CD8-positive, alpha-beta memory T cell (primary cell): ENCODE data around the gene TMEM143. TPM values are rescaled to one million over a fixed set of nuclear protein-coding genes. Genes with fewer than 3 reads are reported as not detected.
"Not testable (repeated sequence)": the region's sequence is repeated elsewhere in the genome, so short reads cannot be mapped to it uniquely, and the experiment has no call there.

ENCODE experiments used
- CTCF ChIA-PET: fragments of 350-600 bp; sonication (Branson Sonifier 250); formaldehyde crosslinking; loops from one replicate; lab custom pipeline; 2021; ENCODE audit warnings: antibody characterized with exemption; lab: Charles Lee
- POLR2A ChIA-PET: fragments of 350-600 bp; sonication (Branson Sonifier 250); formaldehyde crosslinking; loops from one replicate; lab custom pipeline; 2021; ENCODE audit warnings: antibody characterized with exemption; lab: Charles Lee
- DNase-seq, 5 donors: peaks; one replicate each; pipeline versions ENCODE4 v3.0.0 to v3.0.0-alpha.2; 2020 to 2022; ENCODE audit warnings: mixed read lengths in 1 of 5
- H3K27ac ChIP-seq: one replicate; pipeline ENCODE4 v1.7.0; 2013; ENCODE audit warnings: low read depth, mild to moderate bottlenecking, low read length, moderate library complexity
- H3K27me3 ChIP-seq: 2 replicates; pipeline ENCODE4 v1.7.0; 2013; ENCODE audit warnings: low read length, mild to moderate bottlenecking; ENCODE audit not compliant: insufficient read depth, poor library complexity, severe bottlenecking
- H3K36me3 ChIP-seq: 2 replicates; pipeline ENCODE4 v1.7.0; 2013; ENCODE audit warnings: mild to moderate bottlenecking, low read length, moderate library complexity; ENCODE audit not compliant: insufficient read depth
- H3K4me1 ChIP-seq: 2 replicates; pipeline ENCODE4 v1.7.0; 2013; ENCODE audit warnings: mild to moderate bottlenecking, low read length, moderate library complexity; ENCODE audit not compliant: insufficient read depth
- H3K4me3 ChIP-seq: 2 replicates; pipeline ENCODE4 v1.7.0; 2013; ENCODE audit warnings: mild to moderate bottlenecking, low read length
- H3K9me3 ChIP-seq: 2 replicates; pipeline ENCODE4 v1.7.0; 2013; ENCODE audit warnings: mild to moderate bottlenecking, low read length
- H3K27ac Mint-ChIP-seq, 8 donors: one replicate each; pipeline ENCODE4 v1.8.0; 2020 to 2021; ENCODE audit warnings: mixed read lengths in 8 of 8, mild to moderate bottlenecking in 6 of 8, inconsistent platforms in 3 of 8, moderate library complexity in 3 of 8
- H3K27me3 Mint-ChIP-seq, 2 donors: one replicate each; pipeline ENCODE4 v1.8.0; 2020 to 2021; ENCODE audit warnings: mixed read lengths in 2 of 2, mild to moderate bottlenecking in 1 of 2, moderate library complexity in 1 of 2
- H3K36me3 Mint-ChIP-seq, 3 donors: one replicate each; pipeline ENCODE4 v1.8.0; 2020 to 2021; ENCODE audit warnings: mixed read lengths in 3 of 3, inconsistent platforms in 1 of 3, mild to moderate bottlenecking in 1 of 3
- H3K4me1 Mint-ChIP-seq, 3 donors: one replicate each; pipeline ENCODE4 v1.8.0; 2020 to 2021; ENCODE audit warnings: mixed read lengths in 3 of 3, inconsistent platforms in 1 of 3, mild to moderate bottlenecking in 1 of 3
- H3K4me3 Mint-ChIP-seq, 7 donors: one replicate each; pipeline ENCODE4 v1.8.0; 2020 to 2021; ENCODE audit warnings: mixed read lengths in 7 of 7, mild to moderate bottlenecking in 6 of 7, moderate library complexity in 4 of 7, inconsistent platforms in 2 of 7
- H3K9me3 Mint-ChIP-seq, 5 donors: one replicate each; pipeline ENCODE4 v1.8.0; 2020 to 2022; ENCODE audit warnings: mixed read lengths in 5 of 5, mild to moderate bottlenecking in 3 of 5, moderate library complexity in 2 of 5, inconsistent platforms in 1 of 5
- polyA plus RNA-seq: library from polyadenylated mRNA; unstranded; fragments of 300-500 nt; fragmentation: Illumina TruSeq; gene quantifications from one replicate; pipeline ENCODE4 v1.2.3, GENCODE V29; 2021
- total RNA-seq, 2 experiments: library from RNA; stranded (reverse); gene quantifications; one replicate each; pipeline ENCODE4 v1.2.3, GENCODE V29; 2021

TMEM143 gene
- total and polyA plus RNA-seq, 3 experiments from 2014 or later, result 9.2 to 15.8 (median 11.4) TPM

DNA sequence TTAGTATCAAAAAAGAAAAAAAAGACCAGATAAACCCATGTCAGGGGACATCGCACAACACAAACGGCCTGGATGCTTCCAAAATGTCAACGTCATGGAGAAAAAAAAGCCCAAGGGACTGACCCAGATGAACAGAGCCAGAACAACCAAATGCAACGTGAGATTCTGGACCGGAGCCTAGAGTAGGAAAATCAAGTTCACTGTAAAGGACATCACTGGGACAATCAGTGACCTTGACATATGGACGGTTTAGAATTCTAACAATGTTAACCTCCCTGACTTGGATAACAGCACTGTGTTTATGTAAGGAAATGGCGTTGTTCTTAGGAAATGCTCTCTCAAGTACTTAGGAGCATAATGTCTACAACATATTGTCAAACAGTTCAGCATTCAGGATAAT, 53.5 kb downstream of the TMEM143 start:
- Mint-ChIP-seq H3K4me1 (no peaks in the 10 kb centered on the region), H3K27ac (peak overlapping the region in 1 of 8 donors; percentile 43), H3K36me3 (no peaks in the 10 kb centered on the region), H3K4me3 (no peak overlapping the region), H3K27me3 (peaks cover 1 to 5% of the 10 kb centered on the region in 2 donors), H3K9me3 (no peaks in the 10 kb centered on the region)
- ChIA-PET CTCF (no interaction called here), POLR2A (no interaction called here)
- DNase-seq, result no peak
- Histone ChIP-seq H3K27ac (no peak overlapping the region), H3K4me3 (no peak overlapping the region), H3K4me1 (no peaks in the 10 kb centered on the region), H3K9me3 (no peaks in the 10 kb centered on the region), H3K27me3 (no peaks in the 10 kb centered on the region), H3K36me3 (no peaks in the 10 kb centered on the region)

DNA sequence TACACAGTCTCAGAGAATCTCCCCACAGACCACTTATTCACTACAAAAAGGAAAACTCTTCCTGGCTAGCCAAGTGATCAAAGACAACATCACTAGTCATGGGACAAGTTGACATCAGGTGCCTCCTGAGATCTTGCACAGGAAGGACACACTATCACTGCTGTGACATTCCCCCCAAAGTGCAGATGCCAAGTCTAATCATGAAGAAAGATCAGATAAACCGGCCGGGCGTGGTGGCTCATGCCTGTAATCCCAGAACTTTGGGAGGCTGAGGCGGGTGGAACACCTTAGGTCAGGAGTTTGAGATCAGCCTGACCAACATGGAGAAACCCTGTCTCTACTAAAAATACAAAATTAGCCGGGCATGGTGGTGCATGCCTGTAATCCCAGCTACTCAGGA, 54.0 kb downstream of the TMEM143 start:
- H3K36me3 ChIP-seq, H3K4me3 Mint-ChIP-seq, H3K27me3 ChIP-seq, H3K4me3 ChIP-seq, H3K27me3 Mint-ChIP-seq, H3K9me3 Mint-ChIP-seq, H3K36me3 Mint-ChIP-seq, POLR2A ChIA-PET, DNase-seq, H3K4me1 ChIP-seq, H3K27ac Mint-ChIP-seq, H3K27ac ChIP-seq, H3K4me1 Mint-ChIP-seq, H3K9me3 ChIP-seq: not testable (repeated sequence)
- CTCF ChIA-PET, result interaction anchor here (1.7 kb wide), 1 partner anchor 24 kb away, joined by 6 read pairs; no protein-coding TSS in a partner anchor

DNA sequence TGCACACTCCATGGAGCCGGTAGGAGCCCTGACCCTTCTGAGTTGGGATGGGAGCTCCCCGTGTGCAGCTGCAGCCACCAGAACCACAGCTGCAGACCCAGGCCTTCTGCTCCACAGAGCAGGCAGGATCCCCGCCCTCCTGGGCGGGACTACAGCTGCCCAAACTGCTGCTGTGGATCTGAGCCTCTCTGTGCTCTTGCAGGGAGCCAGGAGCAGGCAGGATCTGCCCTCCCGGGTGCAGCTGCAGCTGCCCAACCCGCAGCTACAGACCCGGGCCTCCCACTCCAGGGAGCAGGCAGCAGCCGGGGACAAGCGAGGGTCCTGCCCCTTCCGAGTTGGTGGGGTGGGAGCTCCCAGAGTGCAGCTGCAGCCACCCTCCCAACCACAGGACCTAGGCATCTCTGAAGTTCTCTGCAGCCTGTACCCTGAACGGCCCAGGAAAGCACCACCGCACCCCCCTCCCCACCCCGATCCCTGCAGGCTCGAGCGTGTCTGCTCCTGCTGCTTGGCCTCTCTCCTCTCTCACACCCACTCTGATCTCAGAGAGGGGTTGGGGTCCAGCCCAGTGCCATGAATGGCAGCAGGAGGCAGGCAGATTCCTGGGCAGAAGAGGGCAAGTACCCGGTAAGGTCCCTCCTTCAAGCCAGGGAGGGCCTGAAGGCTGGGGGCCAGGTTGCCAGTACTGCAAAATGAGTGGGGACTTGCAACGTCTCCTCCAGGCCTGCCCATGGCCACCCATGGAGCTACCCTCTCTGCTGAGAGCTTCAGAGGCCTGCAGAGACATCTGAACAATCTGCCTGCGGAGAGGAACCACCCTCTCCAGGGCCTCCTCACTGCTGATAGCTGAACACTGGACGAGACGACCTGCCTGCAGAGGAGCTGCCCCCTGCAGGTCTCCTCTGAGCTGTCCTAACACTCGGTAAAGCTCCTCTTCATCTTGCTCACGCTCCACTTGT, 54.8 kb downstream of the TMEM143 start:
- no peak overlapping the region for H3K4me3 Mint-ChIP-seq
- POLR2A ChIA-PET, result no interaction called here
- Histone ChIP-seq H3K36me3 (no peaks in the 10 kb centered on the region), H3K4me3 (no peak overlapping the region), H3K27ac (no peak overlapping the region), H3K9me3 (no peaks in the 10 kb centered on the region), H3K27me3 (no peaks in the 10 kb centered on the region), H3K4me1 (no peaks in the 10 kb centered on the region)
- no peaks in the 10 kb centered on the region for H3K4me1 Mint-ChIP-seq
- no peaks in the 10 kb centered on the region for H3K36me3 Mint-ChIP-seq
- no peaks in the 10 kb centered on the region for H3K9me3 Mint-ChIP-seq
- no peak overlapping the region for H3K27ac Mint-ChIP-seq
- DNase-seq, result no peak
- peaks cover 1 to 10% of the 10 kb centered on the region in 2 donors for H3K27me3 Mint-ChIP-seq
- CTCF ChIA-PET, result interaction anchor here (1.7 kb wide), 1 partner anchor 25 kb away, joined by 6 read pairs; no protein-coding TSS in a partner anchor

DNA sequence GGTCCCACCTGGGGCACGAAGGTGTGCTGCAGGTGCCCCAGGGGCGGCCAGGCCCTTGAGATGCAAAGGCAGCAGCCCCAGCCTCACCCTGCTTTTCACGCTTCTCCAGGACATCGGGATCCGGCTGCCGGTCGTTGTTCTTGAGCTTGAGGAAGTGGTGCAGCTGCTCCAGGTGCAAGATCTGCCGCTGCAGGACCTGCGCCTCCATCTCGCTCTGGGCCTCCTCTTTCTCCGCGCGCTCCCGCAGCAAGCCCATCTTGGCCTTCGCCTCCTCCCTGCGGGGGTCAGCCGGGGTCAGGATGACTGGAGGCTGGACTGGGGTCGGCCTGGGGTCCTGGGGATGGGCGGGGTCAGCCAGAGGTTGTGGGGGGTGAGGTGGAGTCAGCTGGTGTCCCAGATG, 59.9 kb downstream of the TMEM143 start:
- no peak for DNase-seq
- H3K4me3 ChIP-seq, result no peak overlapping the region
- no peaks in the 10 kb centered on the region for H3K27me3 ChIP-seq
- POLR2A ChIA-PET, result no interaction called here
- H3K27me3 Mint-ChIP-seq, result peaks cover under 1 to 7% of the 10 kb centered on the region in 2 donors
- no peak overlapping the region for H3K27ac ChIP-seq
- H3K9me3 ChIP-seq, result no peaks in the 10 kb centered on the region
- no peaks in the 10 kb centered on the region for H3K4me1 ChIP-seq
- no peaks in the 10 kb centered on the region for H3K4me1 Mint-ChIP-seq
- no peaks in the 10 kb centered on the region for H3K36me3 ChIP-seq
- no peak overlapping the region for H3K4me3 Mint-ChIP-seq
- CTCF ChIA-PET, result no interaction called here
- no peaks in the 10 kb centered on the region for H3K9me3 Mint-ChIP-seq
- H3K27ac Mint-ChIP-seq, result no peak overlapping the region
- no peaks in the 10 kb centered on the region for H3K36me3 Mint-ChIP-seq

GRCh38 chr19:48303367-48303766, 60.4 kb downstream of the TMEM143 start:
- no peak for DNase-seq
- Mint-ChIP-seq H3K36me3 (no peaks in the 10 kb centered on the region), H3K4me1 (no peaks in the 10 kb centered on the region), H3K9me3 (no peaks in the 10 kb centered on the region), H3K27me3 (peaks cover 0 to 7% of the 10 kb centered on the region in 2 donors), H3K4me3 (no peak overlapping the region), H3K27ac (peak overlapping the region in 1 of 8 donors; percentile 14)
- Histone ChIP-seq H3K4me1 (no peaks in the 10 kb centered on the region), H3K27me3 (no peaks in the 10 kb centered on the region), H3K36me3 (no peaks in the 10 kb centered on the region), H3K27ac (no peak overlapping the region), H3K9me3 (no peaks in the 10 kb centered on the region), H3K4me3 (no peak overlapping the region)
- POLR2A ChIA-PET, result no interaction called here
- CTCF ChIA-PET, result no interaction called here

GRCh38 chr19:48302600-48302959, 61.2 kb downstream of the TMEM143 start:
- H3K27me3 ChIP-seq, result no peaks in the 10 kb centered on the region
- no peaks in the 10 kb centered on the region for H3K4me1 Mint-ChIP-seq
- H3K27ac Mint-ChIP-seq, result no peak overlapping the region
- H3K27me3 Mint-ChIP-seq, result peaks cover 0 to 5% of the 10 kb centered on the region in 2 donors
- no peaks in the 10 kb centered on the region for H3K4me1 ChIP-seq
- no peak overlapping the region for H3K27ac ChIP-seq
- no peak overlapping the region for H3K4me3 ChIP-seq
- H3K36me3 Mint-ChIP-seq, result no peaks in the 10 kb centered on the region
- H3K9me3 Mint-ChIP-seq, result peaks cover 0 to 2% (median 0%) of the 10 kb centered on the region in 5 donors
- ChIA-PET POLR2A (no interaction called here), CTCF (no interaction called here)
- no peaks in the 10 kb centered on the region for H3K9me3 ChIP-seq
- no peak overlapping the region for H3K4me3 Mint-ChIP-seq
- no peaks in the 10 kb centered on the region for H3K36me3 ChIP-seq
- no peak for DNase-seq

DNA sequence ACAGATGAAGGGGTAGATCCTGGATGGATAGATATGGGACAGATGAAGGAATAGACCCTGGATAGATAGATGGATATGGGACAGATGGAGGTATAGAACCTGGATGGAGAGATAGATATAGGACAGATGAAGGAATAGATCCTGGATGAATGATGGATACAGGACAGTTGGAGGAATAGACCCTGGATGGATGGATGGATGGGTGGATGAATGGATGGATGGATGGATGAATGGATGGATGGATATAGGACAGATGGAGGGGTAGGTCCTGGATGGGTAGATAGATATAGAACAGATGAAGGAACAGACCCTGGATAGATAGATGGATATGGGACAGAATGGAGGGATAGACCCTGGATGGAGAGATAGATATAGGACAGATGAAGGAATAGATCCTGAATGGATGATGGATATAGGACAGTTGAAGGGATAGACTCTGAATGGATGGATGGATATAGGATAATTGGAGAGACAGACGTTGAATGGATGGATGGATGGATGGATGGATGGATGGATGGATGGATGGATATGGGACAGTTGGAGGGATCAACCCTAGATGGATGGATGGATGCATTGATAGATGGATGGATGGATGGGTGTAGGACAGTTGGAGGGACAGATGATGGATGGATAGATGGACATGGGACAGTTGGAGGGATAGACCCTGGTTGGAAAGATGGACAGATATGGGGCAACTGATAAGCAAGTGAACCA, 61.7 kb downstream of the TMEM143 start:
- Mint-ChIP-seq H3K36me3 (no peaks in the 10 kb centered on the region), H3K4me1 (no peaks in the 10 kb centered on the region), H3K27ac (no peak overlapping the region), H3K4me3 (no peak overlapping the region), H3K27me3 (peaks cover 0 to 5% of the 10 kb centered on the region in 2 donors), H3K9me3 (peaks cover 0 to 2% (median 0%) of the 10 kb centered on the region in 5 donors)
- Histone ChIP-seq H3K4me3 (no peak overlapping the region), H3K36me3 (no peaks in the 10 kb centered on the region), H3K27ac (no peak overlapping the region), H3K9me3 (no peaks in the 10 kb centered on the region), H3K27me3 (no peaks in the 10 kb centered on the region), H3K4me1 (no peaks in the 10 kb centered on the region)
- DNase-seq, result no peak
- POLR2A ChIA-PET, result no interaction called here
- CTCF ChIA-PET, result no interaction called here

GRCh38 chr19:48297975-48298374, 65.8 kb downstream of the TMEM143 start:
- Mint-ChIP-seq H3K4me1 (no peaks in the 10 kb centered on the region), H3K27ac (no peak overlapping the region), H3K4me3 (no peak overlapping the region), H3K36me3 (no peaks in the 10 kb centered on the region), H3K27me3 (peaks cover 0 to 14% of the 10 kb centered on the region in 2 donors), H3K9me3 (peaks cover 0 to 2% (median 0%) of the 10 kb centered on the region in 5 donors)
- Histone ChIP-seq H3K4me3 (no peak overlapping the region), H3K36me3 (no peaks in the 10 kb centered on the region), H3K4me1 (no peaks in the 10 kb centered on the region), H3K27me3 (peaks cover 5% of the 10 kb centered on the region), H3K27ac (no peak overlapping the region), H3K9me3 (no peaks in the 10 kb centered on the region)
- ChIA-PET CTCF (no interaction called here), POLR2A (no interaction called here)
- DNase-seq, result no peak
